Gastroesophageal sphincter (tissue), 3 donors: ENCODE measurements around the gene VPS37C.

ENCODE experiments used
- CTCF ChIP-seq, 4 experiments: fragments of 200-600 bp in 2 of 4; fragments of 450-650 bp in 2 of 4; sonication (generic) in 1 of 4; IDR thresholded peaks; one replicate each; pipeline ENCODE4 v1.5.1; 2017 to 2019; ENCODE audit warnings: antibody characterized with exemption in 4 of 4, mild to moderate bottlenecking in 2 of 4, moderate library complexity in 2 of 4
- EP300 ChIP-seq: sonication (generic); formaldehyde crosslinking; IDR thresholded peaks from one replicate; pipeline ENCODE4 v1.6.1; 2017; ENCODE audit warnings: antibody characterized with exemption, mild to moderate bottlenecking
- POLR2A ChIP-seq, 2 donors: fragments of 450-650 bp; IDR thresholded peaks; one replicate each; pipeline ENCODE4 v1.6.1; 2017; ENCODE audit warnings: antibody characterized with exemption in 2 of 2, mild to moderate bottlenecking in 2 of 2, moderate library complexity in 1 of 2
- POLR2AphosphoS5 ChIP-seq: sonication (generic); formaldehyde crosslinking; IDR thresholded peaks from one replicate; pipeline ENCODE4 v1.6.1; 2017; ENCODE audit warnings: antibody characterized with exemption

DNA sequence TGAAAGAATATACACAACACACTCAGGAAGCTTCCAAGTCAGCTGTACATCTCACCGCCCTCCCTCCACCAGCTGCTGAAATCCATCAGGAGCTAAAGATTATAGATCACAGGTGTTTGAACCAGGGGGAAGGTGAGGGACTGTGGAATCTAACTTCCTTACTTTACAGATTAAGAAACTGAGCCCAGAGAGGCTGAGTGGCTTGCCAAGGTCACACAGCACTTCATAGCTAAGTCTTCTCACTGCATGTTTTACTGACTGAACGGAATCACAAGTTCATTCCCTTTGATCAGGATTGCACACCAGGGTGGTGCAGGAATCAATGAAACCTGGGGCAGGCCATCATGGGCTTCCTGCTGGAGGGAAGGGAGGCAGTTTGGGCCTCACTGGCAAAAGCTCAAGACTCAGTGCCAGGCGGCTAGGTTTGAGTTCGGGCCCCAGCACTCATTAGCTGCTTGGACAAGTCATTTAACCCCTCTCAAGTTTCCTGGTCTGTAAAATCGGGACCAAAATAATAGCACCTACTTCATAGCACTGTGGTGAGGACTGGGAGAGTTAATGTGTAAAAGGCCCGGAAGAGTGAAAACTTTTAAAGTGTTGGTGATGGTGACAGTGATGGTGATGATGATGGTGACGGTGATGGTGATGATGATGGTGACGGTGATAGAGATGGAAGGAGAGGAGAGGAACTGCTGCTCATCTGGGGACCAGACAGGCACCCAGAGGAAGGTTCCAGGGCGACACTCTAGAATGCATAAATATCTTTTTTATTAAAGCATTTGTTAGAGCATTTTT is 50.8 kb downstream of the VPS37C start:
- no peak for TF ChIP-seq POLR2AphosphoS5
- TF ChIP-seq CTCF (IDR thresholded peaks at IDR 0.05): no peak
- TF ChIP-seq POLR2A (IDR thresholded peaks at IDR 0.05): no peak
- no peak for TF ChIP-seq EP300
